HUES64 (cell line): ENCODE results near the gene BMP7.

Experiments
- H3K27ac ChIP-seq: 2 replicates; pipeline ENCODE4 v1.7.0; 2013; ENCODE audit warnings: low read depth, low read length, inconsistent platforms
- H3K27me3 ChIP-seq: 2 replicates; pipeline ENCODE4 v1.6.1; 2013; ENCODE audit warnings: mild to moderate bottlenecking, low read length; ENCODE audit not compliant: insufficient read depth
- H3K36me3 ChIP-seq: 2 replicates; pipeline ENCODE4 v1.6.1; 2013; ENCODE audit warnings: mild to moderate bottlenecking, low read length; ENCODE audit not compliant: insufficient read depth
- H3K4me1 ChIP-seq: 2 replicates; pipeline ENCODE4 v1.6.1; 2013; ENCODE audit warnings: mild to moderate bottlenecking, low read length, moderate library complexity; ENCODE audit not compliant: insufficient read depth
- H3K4me3 ChIP-seq: 2 replicates; pipeline ENCODE4 v1.5.1; 2013; ENCODE audit warnings: mild to moderate bottlenecking, low read length, moderate library complexity
- H3K9ac ChIP-seq: 2 replicates; pipeline ENCODE4 v1.6.1; 2013; ENCODE audit warnings: mild to moderate bottlenecking, low read depth, low read length
- H3K9me3 ChIP-seq: 2 replicates; pipeline ENCODE4 v1.6.1; 2013; ENCODE audit warnings: low read depth, low read length; ENCODE audit not compliant: insufficient read depth
- WGBS: fragments of 150-250, 120-280 bp; methylation state at CpG from one replicate; pipeline ENCODE4 v1.1.7; 2013; ENCODE audit warnings: missing lambda C conversion rate; 5-methylcytosine and 5-hydroxymethylcytosine counted together

The BMP7 gene

DNA sequence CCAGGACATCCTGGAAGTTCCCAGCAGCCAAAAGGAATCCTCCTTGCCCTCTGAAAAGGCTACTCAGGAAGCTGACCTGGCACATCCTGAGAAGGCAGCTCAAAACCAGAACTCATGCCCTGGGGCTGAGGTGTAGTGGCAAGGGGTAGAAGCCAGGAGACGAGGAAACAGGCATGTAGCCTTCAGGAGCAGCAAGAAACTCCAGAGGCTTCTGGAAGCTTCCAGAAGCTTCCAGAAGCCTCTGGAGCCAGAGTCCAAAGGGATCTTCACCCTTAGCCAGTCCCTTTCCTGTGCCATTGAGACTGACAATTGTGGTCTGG, 43.9 kb downstream of the BMP7 start:
- H3K27me3 ChIP-seq: no peaks in the 10 kb centered on the region
- no peaks in the 10 kb centered on the region for H3K9me3 ChIP-seq
- no peak overlapping the region for H3K9ac ChIP-seq
- H3K4me1 ChIP-seq: no peaks in the 10 kb centered on the region
- peaks cover 33% of the 10 kb centered on the region for H3K36me3 ChIP-seq
- H3K27ac ChIP-seq: no peak overlapping the region
- WGBS: 95% methylated on average over 1 of the region's 1 CpG
- H3K4me3 ChIP-seq: no peak overlapping the region

- Histone ChIP-seq H3K27ac (no peak overlapping the region), H3K4me1 (no peaks in the 10 kb centered on the region), H3K9me3 (no peaks in the 10 kb centered on the region), H3K9ac (no peak overlapping the region), H3K36me3 (peaks cover 29% of the 10 kb centered on the region), H3K27me3 (no peaks in the 10 kb centered on the region), H3K4me3 (no peak overlapping the region)
- WGBS: 90% methylated on average over 19 of the region's 19 CpGs
Observed at GRCh38 chr20:57221916-57222630, 44.4 kb downstream of the BMP7 start.

DNA sequence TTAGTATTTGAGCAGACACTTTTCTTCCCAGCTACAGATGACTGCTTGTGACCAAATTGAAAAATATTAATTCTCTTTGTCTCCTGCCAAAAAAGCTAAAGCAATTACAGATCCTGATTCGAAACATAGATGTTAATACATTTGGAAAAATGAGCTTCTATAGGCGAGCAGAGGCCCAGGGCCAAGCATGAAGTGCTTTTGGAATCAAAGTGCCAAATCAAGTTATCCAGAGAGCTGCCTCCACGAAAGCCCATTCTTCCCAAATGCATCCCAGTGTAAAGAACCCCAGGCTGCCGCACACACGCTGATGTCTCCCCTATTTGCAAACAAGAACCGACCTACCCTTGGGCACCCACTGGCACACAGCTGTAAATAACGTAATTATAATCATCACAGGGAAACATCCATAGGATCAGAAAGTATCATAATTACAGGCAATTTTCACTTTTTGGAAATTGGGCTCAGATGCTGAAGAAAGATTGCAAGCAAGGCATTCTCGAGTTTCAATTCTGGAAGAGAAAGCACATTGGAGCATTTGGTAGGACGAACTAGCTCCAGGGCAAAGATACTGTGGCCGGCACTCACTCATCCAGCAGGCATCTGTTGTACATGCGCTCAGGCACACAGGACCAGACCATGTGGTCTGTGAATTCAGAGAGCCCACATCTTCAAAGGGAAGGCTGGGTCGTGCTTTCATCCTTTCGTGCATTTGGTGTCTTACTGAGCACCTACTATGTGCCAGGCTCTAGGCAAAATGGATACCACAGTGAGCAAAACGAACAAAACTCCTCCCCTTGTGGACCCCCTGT, 45.9 kb downstream of the BMP7 start:
- Histone ChIP-seq H3K36me3 (peaks cover 24% of the 10 kb centered on the region), H3K4me1 (no peaks in the 10 kb centered on the region), H3K4me3 (no peak overlapping the region), H3K9me3 (no peaks in the 10 kb centered on the region), H3K9ac (no peak overlapping the region), H3K27ac (no peak overlapping the region), H3K27me3 (no peaks in the 10 kb centered on the region)
- WGBS: 92% methylated on average over 14 of the region's 14 CpGs

GRCh38 chr20:57219071-57219677, 47.3 kb downstream of the BMP7 start:
- WGBS: 94% methylated on average over 11 of the region's 11 CpGs
- Histone ChIP-seq H3K9me3 (no peaks in the 10 kb centered on the region), H3K9ac (no peak overlapping the region), H3K4me3 (no peak overlapping the region), H3K36me3 (peaks cover 17% of the 10 kb centered on the region; the same call in 1 of the 2 replicates), H3K4me1 (no peaks in the 10 kb centered on the region), H3K27ac (no peak overlapping the region), H3K27me3 (no peaks in the 10 kb centered on the region)

DNA sequence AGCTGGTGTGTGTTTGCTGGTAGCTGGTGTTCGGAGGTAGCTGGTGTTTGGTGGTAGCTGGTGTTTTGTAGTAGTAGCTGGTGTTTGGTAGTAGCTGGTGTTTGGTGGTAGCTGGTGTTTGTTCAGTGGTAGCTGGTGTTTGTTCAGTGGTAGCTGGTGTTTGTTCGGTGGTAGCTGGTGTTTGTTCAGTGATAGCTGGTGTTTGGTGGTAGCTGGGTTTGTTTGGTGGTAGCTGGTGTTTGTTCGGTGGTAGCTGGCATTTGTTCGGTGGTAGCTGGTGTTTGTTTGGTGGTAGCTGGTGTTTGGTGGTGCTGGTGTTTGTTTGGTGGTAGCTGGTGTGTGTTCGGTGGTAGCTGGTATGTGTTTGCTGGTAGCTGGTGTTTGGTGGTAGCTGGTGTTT, 48.0 kb downstream of the BMP7 start:
- H3K4me1 ChIP-seq: no peaks in the 10 kb centered on the region
- WGBS: 93% methylated on average over 5 of the region's 5 CpGs
- H3K4me3 ChIP-seq: no peak overlapping the region
- no peaks in the 10 kb centered on the region for H3K27me3 ChIP-seq
- H3K9me3 ChIP-seq: no peaks in the 10 kb centered on the region
- no peak overlapping the region for H3K9ac ChIP-seq
- peaks cover 12% of the 10 kb centered on the region; the same call in 1 of the 2 replicates for H3K36me3 ChIP-seq
- H3K27ac ChIP-seq: no peak overlapping the region

- H3K27me3 ChIP-seq: no peaks in the 10 kb centered on the region
- no peak overlapping the region for H3K9ac ChIP-seq
- H3K9me3 ChIP-seq: no peaks in the 10 kb centered on the region
- no peak overlapping the region for H3K27ac ChIP-seq
- 0 out of 2 replicates have a peak, but pooled peaks cover 4% of the 10 kb centered on the region for H3K4me1 ChIP-seq
- peaks cover 10% of the 10 kb centered on the region; the same call in 1 of the 2 replicates for H3K36me3 ChIP-seq
- no peak overlapping the region for H3K4me3 ChIP-seq
- 87% methylated on average over 8 of the region's 9 CpGs for WGBS
Observed at GRCh38 chr20:57217802-57218201, 48.6 kb downstream of the BMP7 start.

DNA sequence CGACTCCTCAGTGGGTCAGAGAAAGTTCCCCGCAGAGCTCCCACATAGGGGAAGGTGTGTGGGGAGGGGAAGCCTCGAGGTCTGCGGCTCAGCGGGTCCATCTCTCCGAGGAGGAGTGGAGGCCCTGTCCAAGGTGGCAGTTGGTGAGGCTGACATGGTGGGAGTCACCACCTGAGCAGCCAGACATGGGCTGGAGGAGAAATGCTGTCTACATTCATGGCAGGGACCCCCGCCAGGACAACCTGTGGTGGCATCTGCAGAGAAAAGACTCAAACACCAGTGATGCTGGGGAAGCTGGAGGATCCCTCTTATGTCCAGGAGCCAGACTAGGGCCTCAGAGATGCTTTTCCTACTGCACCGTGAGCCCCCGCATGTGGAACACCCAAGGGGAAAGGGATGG, 49.8 kb downstream of the BMP7 start:
- Histone ChIP-seq H3K4me3 (no peak overlapping the region), H3K4me1 (peaks cover 14% of the 10 kb centered on the region), H3K9ac (no peak overlapping the region), H3K36me3 (peaks cover 10% of the 10 kb centered on the region; the same call in 1 of the 2 replicates), H3K27ac (no peak overlapping the region), H3K9me3 (no peaks in the 10 kb centered on the region), H3K27me3 (no peaks in the 10 kb centered on the region)
- 80% methylated on average over 9 of the region's 9 CpGs for WGBS

DNA sequence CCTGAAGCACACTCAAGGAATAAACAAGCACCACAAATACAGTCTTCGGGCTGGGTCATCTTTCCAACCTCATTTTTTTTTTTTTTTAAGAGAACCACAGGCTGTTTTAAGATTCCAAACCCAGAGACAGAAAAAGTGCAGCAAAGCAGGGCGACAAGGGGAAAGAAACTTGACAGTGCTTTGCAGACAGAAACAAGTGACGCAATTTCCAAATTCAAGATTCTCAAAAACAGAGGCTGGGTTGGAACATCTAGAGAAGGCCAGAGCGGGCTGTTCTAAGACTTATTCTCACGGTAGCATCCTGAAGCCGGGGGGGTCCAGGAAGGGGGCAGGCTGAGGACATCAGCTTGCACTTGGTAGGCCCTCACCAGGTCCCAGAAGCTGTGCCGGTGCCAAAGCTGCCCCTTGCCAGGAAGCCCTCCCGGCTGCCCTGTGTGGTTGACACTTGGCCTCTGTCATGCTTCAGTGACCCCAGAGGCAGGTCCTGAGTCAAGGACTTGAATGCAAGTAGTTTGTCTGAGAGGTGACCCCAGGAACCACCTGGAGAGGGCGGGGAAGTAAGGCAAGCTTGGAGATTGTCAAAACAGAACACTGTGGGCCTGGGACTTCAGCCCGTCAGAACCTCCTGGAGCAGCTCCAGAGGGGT, 50.5 kb downstream of the BMP7 start:
- no peaks in the 10 kb centered on the region for H3K9me3 ChIP-seq
- peaks cover 10% of the 10 kb centered on the region; the same call in 1 of the 2 replicates for H3K36me3 ChIP-seq
- no peaks in the 10 kb centered on the region for H3K27me3 ChIP-seq
- H3K9ac ChIP-seq: no peak overlapping the region
- no peak overlapping the region for H3K4me3 ChIP-seq
- 91% methylated on average over 10 of the region's 10 CpGs for WGBS
- peaks cover 21% of the 10 kb centered on the region for H3K4me1 ChIP-seq
- no peak overlapping the region for H3K27ac ChIP-seq

- H3K4me1 ChIP-seq: peaks cover 25% of the 10 kb centered on the region
- H3K36me3 ChIP-seq: peaks cover 10% of the 10 kb centered on the region; the same call in 1 of the 2 replicates
- H3K4me3 ChIP-seq: no peak overlapping the region
- 93% methylated on average over 6 of the region's 6 CpGs for WGBS
- H3K27ac ChIP-seq: no peak overlapping the region
- no peaks in the 10 kb centered on the region for H3K9me3 ChIP-seq
- no peaks in the 10 kb centered on the region for H3K27me3 ChIP-seq
- no peak overlapping the region for H3K9ac ChIP-seq
Observed at GRCh38 chr20:57215426-57215825, 51.0 kb downstream of the BMP7 start.

GRCh38 chr20:57214948-57215347, 51.5 kb downstream of the BMP7 start:
- peaks cover 10% of the 10 kb centered on the region; the same call in 1 of the 2 replicates for H3K36me3 ChIP-seq
- H3K27me3 ChIP-seq: no peaks in the 10 kb centered on the region
- H3K27ac ChIP-seq: no peak overlapping the region
- H3K4me1 ChIP-seq: peaks cover 25% of the 10 kb centered on the region
- 93% methylated on average over 2 of the region's 2 CpGs for WGBS
- H3K4me3 ChIP-seq: no peak overlapping the region
- no peak overlapping the region for H3K9ac ChIP-seq
- H3K9me3 ChIP-seq: no peaks in the 10 kb centered on the region

GRCh38 chr20:57214427-57214826, 52.0 kb downstream of the BMP7 start:
- Histone ChIP-seq H3K27me3 (no peaks in the 10 kb centered on the region), H3K9me3 (no peaks in the 10 kb centered on the region), H3K27ac (no peak overlapping the region), H3K4me3 (no peak overlapping the region), H3K9ac (no peak overlapping the region), H3K36me3 (peaks cover 11% of the 10 kb centered on the region; the same call in 1 of the 2 replicates), H3K4me1 (peaks cover 25% of the 10 kb centered on the region)
- WGBS: 91% methylated on average over 8 of the region's 8 CpGs
